Natural killer cell (primary cell): ENCODE data around the gene JAKMIP1. TPM values are rescaled to one million over a fixed set of nuclear protein-coding genes. Genes with fewer than 3 reads are reported as not detected.

Experiments used
- ATAC-seq, 3 donors: fragments of 150-1000 bp in 2 of 3; fragments of 200-7000 bp in 1 of 3; cut with Tn5 transposase; 1 replicate in 1 of 3; 2 replicates in 2 of 3; pipeline ENCODE4 v1.10.0; 2021; ENCODE audit warnings: mild to moderate bottlenecking in 2 of 3, moderate library complexity in 2 of 3
- DNase-seq, 2 donors: peaks; one replicate each; pipeline versions ENCODE4 v3.0.0 to v3.0.0-alpha.2; 2013 to 2021; ENCODE audit warnings: mixed read lengths in 1 of 2
- H3K27ac ChIP-seq: one replicate; pipeline ENCODE4 v1.5.1; 2013; ENCODE audit warnings: mild to moderate bottlenecking, low read length
- H3K27me3 ChIP-seq: one replicate; pipeline ENCODE4 v1.6.1; 2013; ENCODE audit warnings: low read length; ENCODE audit not compliant: control insufficient read depth, insufficient read depth
- H3K36me3 ChIP-seq: one replicate; pipeline ENCODE4 v1.6.1; 2013; ENCODE audit warnings: low read length; ENCODE audit not compliant: control insufficient read depth, insufficient read depth
- H3K4me1 ChIP-seq: one replicate; pipeline ENCODE4 v1.6.1; 2013; ENCODE audit warnings: low read length; ENCODE audit not compliant: control insufficient read depth, insufficient read depth
- H3K4me3 ChIP-seq: one replicate; pipeline ENCODE4 v1.5.1; 2013; ENCODE audit warnings: low read length
- H3K9me3 ChIP-seq: one replicate; pipeline ENCODE4 v1.6.1; 2013; ENCODE audit warnings: low read length; ENCODE audit not compliant: control insufficient read depth, insufficient read depth
- H3K27ac Mint-ChIP-seq, 2 donors: one replicate each; pipeline ENCODE4 v1.8.0; 2022; ENCODE audit warnings: mild to moderate bottlenecking in 2 of 2, mixed read lengths in 2 of 2, moderate library complexity in 1 of 2
- H3K27me3 Mint-ChIP-seq, 2 donors: one replicate each; pipeline ENCODE4 v1.8.0; 2022; ENCODE audit warnings: low read depth in 2 of 2, mixed read lengths in 2 of 2
- H3K36me3 Mint-ChIP-seq: one replicate; pipeline ENCODE4 v1.8.0; 2022; ENCODE audit warnings: mixed read lengths
- H3K4me1 Mint-ChIP-seq, 2 donors: one replicate each; pipeline ENCODE4 v1.8.0; 2022; ENCODE audit warnings: mixed read lengths in 2 of 2
- H3K4me3 Mint-ChIP-seq: one replicate; pipeline ENCODE4 v1.8.0; 2022; ENCODE audit warnings: mild to moderate bottlenecking, moderate library complexity, mixed read lengths
- H3K9me3 Mint-ChIP-seq, 2 donors: one replicate each; pipeline ENCODE4 v1.8.0; 2022; ENCODE audit warnings: mixed read lengths in 2 of 2
- CTCF ChIP-seq: fragments of 200-600 bp; IDR thresholded peaks from one replicate; pipeline ENCODE4 v1.8.0; 2022; ENCODE audit warnings: antibody characterized with exemption
- WGBS: methylation state at CpG from one replicate; pipeline ENCODE4 v1.1.7; 2013; ENCODE audit warnings: missing lambda C conversion rate; ENCODE audit not compliant: insufficient coverage; 5-methylcytosine and 5-hydroxymethylcytosine counted together
- intact Hi-C: fragments of 100-400 bp; cut with micrococcal nuclease; formaldehyde crosslinking; loops from one replicate; pipeline ENCODE4 v1.14.2; 2022
- total RNA-seq, 4 donors: library from RNA; stranded (reverse); fragments of 120-200 nt in 1 of 4; gene quantifications; one replicate each; pipeline versions ENCODE4 v1.2.3 to v1.2.4, GENCODE V29; 2013 to 2022

The JAKMIP1 gene
- total RNA-seq, 3 donors from 2014 or later (not counting 1 experiment from before 2014, with no cell fraction given) = 8.8 to 21.8 (median 16.4) TPM

- peaks cover 0 to 10% of the 10 kb centered on the region in 2 donors for H3K27me3 Mint-ChIP-seq
- 91% methylated on average over 6 of the region's 6 CpGs for WGBS
- Histone ChIP-seq H3K27ac (no peak overlapping the region), H3K9me3 (no peaks in the 10 kb centered on the region), H3K36me3 (no peaks in the 10 kb centered on the region), H3K4me3 (no peak overlapping the region), H3K27me3 (no peaks in the 10 kb centered on the region), H3K4me1 (no peaks in the 10 kb centered on the region)
- intact Hi-C loops = no loop called here
- DNase-seq (no peak), ATAC-seq (no peak)
- no peak overlapping the region for H3K4me3 Mint-ChIP-seq
- TF ChIP-seq CTCF = no peak
- no peaks in the 10 kb centered on the region for H3K4me1 Mint-ChIP-seq
- H3K36me3 Mint-ChIP-seq = no peaks in the 10 kb centered on the region
- H3K27ac Mint-ChIP-seq = no peak overlapping the region
- H3K9me3 Mint-ChIP-seq = no peaks in the 10 kb centered on the region
Observed at GRCh38 chr4:6122496-6122895, 77.9 kb downstream of the JAKMIP1 start.

GRCh38 chr4:6121941-6122340, 78.4 kb downstream of the JAKMIP1 start:
- Mint-ChIP-seq H3K36me3 (no peaks in the 10 kb centered on the region), H3K4me3 (no peak overlapping the region), H3K4me1 (no peaks in the 10 kb centered on the region), H3K27ac (no peak overlapping the region), H3K9me3 (no peaks in the 10 kb centered on the region), H3K27me3 (peaks cover 0 to 10% of the 10 kb centered on the region in 2 donors)
- H3K4me3 ChIP-seq = no peak overlapping the region
- WGBS = 90% methylated on average over 10 of the region's 12 CpGs
- no peak for DNase-seq
- H3K4me1 ChIP-seq = no peaks in the 10 kb centered on the region
- H3K27ac ChIP-seq = no peak overlapping the region
- no peaks in the 10 kb centered on the region for H3K9me3 ChIP-seq
- ATAC-seq = no peak
- TF ChIP-seq CTCF = no peak
- H3K36me3 ChIP-seq = no peaks in the 10 kb centered on the region
- intact Hi-C loops = no loop called here
- H3K27me3 ChIP-seq = no peaks in the 10 kb centered on the region

GRCh38 chr4:6121276-6121850, 79.0 kb downstream of the JAKMIP1 start:
- no peaks in the 10 kb centered on the region for H3K9me3 Mint-ChIP-seq
- peaks cover 0 to 10% of the 10 kb centered on the region in 2 donors for H3K27me3 Mint-ChIP-seq
- H3K4me3 Mint-ChIP-seq = no peak overlapping the region
- DNase-seq (no peak), ATAC-seq (no peak)
- Histone ChIP-seq H3K9me3 (no peaks in the 10 kb centered on the region), H3K4me1 (no peaks in the 10 kb centered on the region), H3K27me3 (no peaks in the 10 kb centered on the region), H3K27ac (no peak overlapping the region), H3K4me3 (no peak overlapping the region), H3K36me3 (no peaks in the 10 kb centered on the region)
- H3K36me3 Mint-ChIP-seq = no peaks in the 10 kb centered on the region
- H3K4me1 Mint-ChIP-seq = peaks cover 0 to 3% of the 10 kb centered on the region in 2 donors
- intact Hi-C loops = no loop called here
- TF ChIP-seq CTCF = no peak
- 93% methylated on average over 17 of the region's 18 CpGs for WGBS
- H3K27ac Mint-ChIP-seq = no peak overlapping the region

GRCh38 chr4:6120361-6120760, 80.0 kb downstream of the JAKMIP1 start:
- Histone ChIP-seq H3K36me3 (no peaks in the 10 kb centered on the region), H3K27me3 (no peaks in the 10 kb centered on the region), H3K4me1 (no peaks in the 10 kb centered on the region), H3K27ac (no peak overlapping the region), H3K4me3 (no peak overlapping the region), H3K9me3 (no peaks in the 10 kb centered on the region)
- Mint-ChIP-seq H3K4me3 (no peak overlapping the region), H3K9me3 (no peaks in the 10 kb centered on the region), H3K36me3 (no peaks in the 10 kb centered on the region), H3K4me1 (peaks cover 0 to 3% of the 10 kb centered on the region in 2 donors), H3K27me3 (peaks cover 0 to 10% of the 10 kb centered on the region in 2 donors), H3K27ac (no peak overlapping the region)
- DNase-seq (no peak), ATAC-seq (no peak)
- intact Hi-C loops = no loop called here
- WGBS = 87% methylated on average over 6 of the region's 6 CpGs
- TF ChIP-seq CTCF = no peak
